HCT116 (cell line): ENCODE results near the gene MCEMP1. TPM values are rescaled to one million over a fixed set of nuclear protein-coding genes. Genes with fewer than 3 reads are reported as not detected.

Source experiments
- ATAC-seq: fragments of 200-7000 bp; cut with Tn5 transposase; 2 replicates; pipeline ENCODE4 v1.9.1; 2020; ENCODE audit warnings: mild to moderate bottlenecking, moderate library complexity
- BruUV-seq: library from RNA; stranded (reverse); fragments of 400-500 nt; replicated peaks from 2 replicates; lab custom pipeline; 2021; lab: Mats Ljungman, UMichigan
- CTCF ChIA-PET: fragments of 300-600 bp; sonication (Branson Sonifier 250); formaldehyde crosslinking; loops from one replicate; lab custom pipeline; 2021; ENCODE audit warnings: antibody characterized with exemption; lab: Charles Lee
- POLR2A ChIA-PET: fragments of 300-600, 350-600 bp; sonication (Branson Sonifier 250); formaldehyde crosslinking; loops from one replicate; lab custom pipeline; 2021; ENCODE audit warnings: antibody characterized with exemption; lab: Charles Lee
- RAD21 ChIA-PET, 2 experiments: fragments of 300-600 bp; sonication (Branson Sonifier 250); formaldehyde crosslinking; loops; one replicate each; lab custom pipeline; 2023; ENCODE audit warnings: low total read pairs in 2 of 2; ENCODE audit not compliant: uncharacterized antibody in 2 of 2, unreplicated experiment in 2 of 2, low non-redundant PET in 1 of 2; lab: Charles Lee
- DNase-seq: peaks from one replicate; pipeline ENCODE4 v3.0.0-alpha.2; 2010; ENCODE audit warnings: low read depth, low spot score
- H2AFZ ChIP-seq: fragments of 200-600 bp; shearing (Covaris generic), sonication (generic); 2 replicates; pipeline ENCODE4 v1.6.1; 2017; ENCODE audit warnings: low read depth, mixed run types, mixed read lengths, antibody characterized with exemption, low read length; ENCODE audit not compliant: poor library complexity, severe bottlenecking
- H3K27ac ChIP-seq: 2 replicates; pipeline ENCODE4 v1.5.1; 2012; ENCODE audit warnings: low read depth, low read length
- H3K27me3 ChIP-seq: fragments of 200-600 bp; sonication (generic); 2 replicates; pipeline ENCODE4 v1.6.1; 2016; ENCODE audit warnings: mixed run types, low read length, mixed read lengths; ENCODE audit not compliant: insufficient read depth
- H3K36me3 ChIP-seq, 2 experiments: fragments of 200-500 bp in 1 of 2; fragments of 200-600 bp in 1 of 2; sonication (Bioruptor generic) in 1 of 2; sonication (generic) in 1 of 2; 2 replicates each; pipeline versions ENCODE4 v1.5.1 to v1.6.1; 2014 to 2016; ENCODE audit warnings: low read length in 2 of 2, inconsistent platforms in 1 of 2, mixed read lengths in 1 of 2, mixed run types in 1 of 2; ENCODE audit not compliant: insufficient read depth in 2 of 2, control insufficient read depth in 1 of 2
- H3K4me1 ChIP-seq, 2 experiments: fragments of 200-600 bp in 1 of 2; sonication (generic) in 1 of 2; 2 replicates each; pipeline versions ENCODE4 v1.5.1 to v1.6.1; 2012 to 2017; ENCODE audit warnings: low read length in 2 of 2, inconsistent platforms in 1 of 2, mild to moderate bottlenecking in 1 of 2, mixed read lengths in 1 of 2, mixed run types in 1 of 2, moderate library complexity in 1 of 2; ENCODE audit not compliant: insufficient read depth in 2 of 2, control insufficient read depth in 1 of 2
- H3K4me2 ChIP-seq: fragments of 200-600 bp; sonication (generic); 2 replicates; pipeline ENCODE4 v1.6.1; 2017; ENCODE audit warnings: mixed run types, low read length, mixed read lengths
- H3K4me3 ChIP-seq, 2 experiments: fragments of 200-600 bp in 1 of 2; sonication (generic) in 1 of 2; replicated peaks in 1 of 2; 2 replicates each; pipeline ENCODE4 v1.5.1; 2011 to 2016; ENCODE audit warnings: low read length in 2 of 2, control low read depth in 1 of 2, low read depth in 1 of 2, mild to moderate bottlenecking in 1 of 2, mixed read lengths in 1 of 2, mixed run types in 1 of 2
- H3K79me2 ChIP-seq: fragments of 200-600 bp; sonication (generic); 2 replicates; pipeline ENCODE4 v1.6.1; 2017; ENCODE audit warnings: mild to moderate bottlenecking, mixed run types, low read length, moderate library complexity, mixed read lengths; ENCODE audit not compliant: insufficient read depth
- H3K9ac ChIP-seq: fragments of 200-600 bp; sonication (generic); 2 replicates; pipeline ENCODE4 v1.6.1; 2016; ENCODE audit warnings: low read length, mixed read lengths
- H3K9me2 ChIP-seq: fragments of 200-600 bp; sonication (generic), shearing (Covaris generic); 2 replicates; pipeline ENCODE4 v1.6.1; 2017; ENCODE audit warnings: mixed run types, mild to moderate bottlenecking, moderate library complexity; ENCODE audit not compliant: insufficient read depth
- H3K9me3 ChIP-seq, 2 experiments: fragments of 200-500 bp in 1 of 2; fragments of 200-600 bp in 1 of 2; sonication (Bioruptor generic) in 1 of 2; sonication (generic) in 1 of 2; 2 replicates each; pipeline ENCODE4 v1.6.1; 2014 to 2017; ENCODE audit warnings: low read length in 2 of 2, mixed read lengths in 2 of 2, inconsistent platforms in 1 of 2, low read depth in 1 of 2, mild to moderate bottlenecking in 1 of 2, mixed run types in 1 of 2, moderate library complexity in 1 of 2; ENCODE audit not compliant: control insufficient read depth in 1 of 2, insufficient read depth in 1 of 2
- H4K20me1 ChIP-seq: fragments of 200-600 bp; sonication (generic), shearing (Covaris generic); 2 replicates; pipeline ENCODE4 v1.6.1; 2017; ENCODE audit warnings: mixed run types, mild to moderate bottlenecking, moderate library complexity; ENCODE audit not compliant: insufficient read depth
- CBX3 ChIP-seq: IDR thresholded peaks from 2 replicates; pipeline ENCODE4 v1.6.1; 2012; ENCODE audit warnings: low read depth
- CEBPB ChIP-seq: IDR thresholded peaks from 2 replicates; pipeline ENCODE4 v1.6.1; 2012; ENCODE audit warnings: low read depth
- EGR1 ChIP-seq: IDR thresholded peaks from 2 replicates; pipeline ENCODE4 v1.6.1; 2012; ENCODE audit warnings: low read depth
- ELF1 ChIP-seq: IDR thresholded peaks from 2 replicates; pipeline ENCODE4 v1.6.1; 2012; ENCODE audit warnings: low read depth, borderline replicate concordance
- EZH2 ChIP-seq: fragments of 200-600 bp; sonication (generic); IDR thresholded peaks from 2 replicates; pipeline ENCODE4 v1.6.1; 2017; ENCODE audit warnings: antibody characterized with exemption, mixed run types
- EZH2phosphoT487 ChIP-seq: fragments of 200-600 bp; IDR thresholded peaks from 2 replicates; pipeline ENCODE4 v1.6.1; 2018; ENCODE audit warnings: antibody characterized with exemption, borderline replicate concordance
- FOSL1 ChIP-seq: IDR thresholded peaks from 2 replicates; pipeline ENCODE4 v1.6.1; 2012; ENCODE audit warnings: low read depth
- JUND ChIP-seq: IDR thresholded peaks from 2 replicates; pipeline ENCODE4 v1.6.1; 2012
- POLR2A ChIP-seq: IDR thresholded peaks from 2 replicates; pipeline ENCODE4 v1.7.0; 2011; ENCODE audit warnings: borderline replicate concordance; ENCODE audit not compliant: insufficient read depth, insufficient read length; ENCODE audit errors: extremely low read depth
- POLR2AphosphoS5 ChIP-seq: IDR thresholded peaks from 2 replicates; pipeline ENCODE4 v1.6.1; 2011; ENCODE audit warnings: mild to moderate bottlenecking, low read depth, low read length, moderate library complexity
- RAD21 ChIP-seq: IDR thresholded peaks from 2 replicates; pipeline ENCODE4 v1.6.1; 2012; ENCODE audit warnings: low read depth, mild to moderate bottlenecking
- SP1 ChIP-seq: IDR thresholded peaks from 2 replicates; pipeline ENCODE4 v1.6.1; 2012; ENCODE audit warnings: low read depth
- SRF ChIP-seq: IDR thresholded peaks from 2 replicates; pipeline ENCODE4 v1.6.1; 2012; ENCODE audit warnings: low read depth
- YY1 ChIP-seq: IDR thresholded peaks from 2 replicates; pipeline ENCODE4 v1.6.1; 2011; ENCODE audit warnings: low read length, low read depth, moderate library complexity, mild to moderate bottlenecking; ENCODE audit not compliant: insufficient replicate concordance; ENCODE audit errors: extremely low read depth
- ZFX ChIP-seq: fragments of 450-650 bp; IDR thresholded peaks from 2 replicates; pipeline ENCODE4 v1.6.1; 2017
- intact Hi-C: fragments of 100-400 bp; cut with micrococcal nuclease; formaldehyde crosslinking; loops from 2 replicates; pipeline ENCODE4 v1.10.0; 2022
- total RNA-seq: library from RNA; stranded (reverse); gene quantifications from one replicate; pipeline ENCODE4 v1.2.1, GENCODE V29; 2021; ENCODE audit not compliant: unreplicated experiment
- TF ChIP-seq, protein P1 (sequence below): IDR thresholded peaks from 2 replicates; pipeline ENCODE4 v1.6.1; 2012
- TF ChIP-seq, protein P2 (sequence below): IDR thresholded peaks from 2 replicates; pipeline ENCODE4 v1.6.1; 2012
- TF ChIP-seq, protein P3 (sequence below), 3 experiments: fragments of 200-600 bp in 1 of 3; sonication (generic) in 1 of 3; IDR thresholded peaks in 2 of 3; conservative IDR thresholded peaks in 1 of 3; 2 replicates each; pipeline ENCODE4 v1.5.1; 2012 to 2017; ENCODE audit warnings: low read depth in 2 of 3, low read length in 2 of 3, antibody characterized with exemption in 1 of 3, borderline replicate concordance in 1 of 3, control low read depth in 1 of 3, mild to moderate bottlenecking in 1 of 3, mixed read lengths in 1 of 3, mixed run types in 1 of 3, moderate library complexity in 1 of 3; ENCODE audit not compliant: insufficient read depth in 1 of 3
- TF ChIP-seq, protein P4 (sequence below): IDR thresholded peaks from 2 replicates; pipeline ENCODE4 v1.6.1; 2011; ENCODE audit warnings: mild to moderate bottlenecking, low read length, moderate library complexity; ENCODE audit not compliant: insufficient replicate concordance; ENCODE audit errors: extremely low read depth
- TF ChIP-seq, protein P5 (sequence below): IDR thresholded peaks from 2 replicates; pipeline ENCODE4 v1.6.1; 2012; ENCODE audit warnings: low read depth

The MCEMP1 gene
- total RNA-seq, 1 experiment from 2014 or later: not detected

DNA sequence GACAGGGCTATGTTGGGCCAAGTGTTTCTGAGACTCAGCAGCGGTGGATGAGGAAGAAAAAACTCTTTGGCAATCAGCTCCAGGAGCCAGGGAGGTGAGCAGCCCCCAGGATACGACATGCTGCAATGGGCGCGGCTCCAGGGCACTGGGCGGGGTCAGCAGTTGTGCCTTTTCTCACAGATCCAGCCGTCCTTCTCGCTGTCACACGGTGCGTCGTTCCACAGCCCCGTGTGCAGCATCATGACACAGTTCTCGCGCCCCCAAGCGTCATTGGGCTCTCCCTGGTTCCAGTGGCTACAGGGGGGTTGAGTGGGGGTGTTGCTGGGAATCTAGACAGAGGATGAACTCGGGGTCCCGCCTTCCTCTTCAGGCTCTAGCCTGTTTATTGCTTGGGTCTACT, 52.3 kb downstream of the MCEMP1 start:
- no TSS peak for BruUV-seq
- intact Hi-C loops: no loop called here
- no peaks in the 10 kb centered on the region for H3K36me3 ChIP-seq
- H3K27ac ChIP-seq: no peak overlapping the region
- no peaks in the 10 kb centered on the region for H3K79me2 ChIP-seq
- RAD21 ChIA-PET: no interaction called here
- no peak for TF ChIP-seq CEBPB
- TF ChIP-seq ZFX: no peak
- TF ChIP-seq YY1: no peak
- no peak for TF ChIP-seq SRF
- no peak for TF ChIP-seq EGR1
- TF ChIP-seq, protein P1, sequence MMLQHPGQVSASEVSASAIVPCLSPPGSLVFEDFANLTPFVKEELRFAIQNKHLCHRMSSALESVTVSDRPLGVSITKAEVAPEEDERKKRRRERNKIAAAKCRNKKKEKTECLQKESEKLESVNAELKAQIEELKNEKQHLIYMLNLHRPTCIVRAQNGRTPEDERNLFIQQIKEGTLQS: no peak
- no peak for TF ChIP-seq CBX3
- TF ChIP-seq RAD21: no peak
- no peak for TF ChIP-seq JUND
- TF ChIP-seq EZH2: no peak
- TF ChIP-seq, protein P2, sequence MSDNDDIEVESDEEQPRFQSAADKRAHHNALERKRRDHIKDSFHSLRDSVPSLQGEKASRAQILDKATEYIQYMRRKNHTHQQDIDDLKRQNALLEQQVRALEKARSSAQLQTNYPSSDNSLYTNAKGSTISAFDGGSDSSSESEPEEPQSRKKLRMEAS: no peak
- no peak for TF ChIP-seq POLR2A
- no peak for TF ChIP-seq POLR2AphosphoS5
- TF ChIP-seq, protein P3, sequence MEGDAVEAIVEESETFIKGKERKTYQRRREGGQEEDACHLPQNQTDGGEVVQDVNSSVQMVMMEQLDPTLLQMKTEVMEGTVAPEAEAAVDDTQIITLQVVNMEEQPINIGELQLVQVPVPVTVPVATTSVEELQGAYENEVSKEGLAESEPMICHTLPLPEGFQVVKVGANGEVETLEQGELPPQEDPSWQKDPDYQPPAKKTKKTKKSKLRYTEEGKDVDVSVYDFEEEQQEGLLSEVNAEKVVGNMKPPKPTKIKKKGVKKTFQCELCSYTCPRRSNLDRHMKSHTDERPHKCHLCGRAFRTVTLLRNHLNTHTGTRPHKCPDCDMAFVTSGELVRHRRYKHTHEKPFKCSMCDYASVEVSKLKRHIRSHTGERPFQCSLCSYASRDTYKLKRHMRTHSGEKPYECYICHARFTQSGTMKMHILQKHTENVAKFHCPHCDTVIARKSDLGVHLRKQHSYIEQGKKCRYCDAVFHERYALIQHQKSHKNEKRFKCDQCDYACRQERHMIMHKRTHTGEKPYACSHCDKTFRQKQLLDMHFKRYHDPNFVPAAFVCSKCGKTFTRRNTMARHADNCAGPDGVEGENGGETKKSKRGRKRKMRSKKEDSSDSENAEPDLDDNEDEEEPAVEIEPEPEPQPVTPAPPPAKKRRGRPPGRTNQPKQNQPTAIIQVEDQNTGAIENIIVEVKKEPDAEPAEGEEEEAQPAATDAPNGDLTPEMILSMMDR (IDR thresholded peaks at IDR 0.05 in 2 of 3, conservative IDR thresholded peaks at IDR 0.05 in 1 of 3; ENCODE audit: borderline replicate concordance in 1 of 3, insufficient read depth in 1 of 3, low read depth in 2 of 3, low read length in 2 of 3): no peak
- TF ChIP-seq EZH2phosphoT487: no peak
- no peak for TF ChIP-seq FOSL1
- TF ChIP-seq SP1: no peak
- TF ChIP-seq, protein P4, sequence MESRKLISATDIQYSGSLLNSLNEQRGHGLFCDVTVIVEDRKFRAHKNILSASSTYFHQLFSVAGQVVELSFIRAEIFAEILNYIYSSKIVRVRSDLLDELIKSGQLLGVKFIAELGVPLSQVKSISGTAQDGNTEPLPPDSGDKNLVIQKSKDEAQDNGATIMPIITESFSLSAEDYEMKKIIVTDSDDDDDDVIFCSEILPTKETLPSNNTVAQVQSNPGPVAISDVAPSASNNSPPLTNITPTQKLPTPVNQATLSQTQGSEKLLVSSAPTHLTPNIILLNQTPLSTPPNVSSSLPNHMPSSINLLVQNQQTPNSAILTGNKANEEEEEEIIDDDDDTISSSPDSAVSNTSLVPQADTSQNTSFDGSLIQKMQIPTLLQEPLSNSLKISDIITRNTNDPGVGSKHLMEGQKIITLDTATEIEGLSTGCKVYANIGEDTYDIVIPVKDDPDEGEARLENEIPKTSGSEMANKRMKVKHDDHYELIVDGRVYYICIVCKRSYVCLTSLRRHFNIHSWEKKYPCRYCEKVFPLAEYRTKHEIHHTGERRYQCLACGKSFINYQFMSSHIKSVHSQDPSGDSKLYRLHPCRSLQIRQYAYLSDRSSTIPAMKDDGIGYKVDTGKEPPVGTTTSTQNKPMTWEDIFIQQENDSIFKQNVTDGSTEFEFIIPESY: no peak
- TF ChIP-seq ELF1: no peak
- TF ChIP-seq, protein P5, sequence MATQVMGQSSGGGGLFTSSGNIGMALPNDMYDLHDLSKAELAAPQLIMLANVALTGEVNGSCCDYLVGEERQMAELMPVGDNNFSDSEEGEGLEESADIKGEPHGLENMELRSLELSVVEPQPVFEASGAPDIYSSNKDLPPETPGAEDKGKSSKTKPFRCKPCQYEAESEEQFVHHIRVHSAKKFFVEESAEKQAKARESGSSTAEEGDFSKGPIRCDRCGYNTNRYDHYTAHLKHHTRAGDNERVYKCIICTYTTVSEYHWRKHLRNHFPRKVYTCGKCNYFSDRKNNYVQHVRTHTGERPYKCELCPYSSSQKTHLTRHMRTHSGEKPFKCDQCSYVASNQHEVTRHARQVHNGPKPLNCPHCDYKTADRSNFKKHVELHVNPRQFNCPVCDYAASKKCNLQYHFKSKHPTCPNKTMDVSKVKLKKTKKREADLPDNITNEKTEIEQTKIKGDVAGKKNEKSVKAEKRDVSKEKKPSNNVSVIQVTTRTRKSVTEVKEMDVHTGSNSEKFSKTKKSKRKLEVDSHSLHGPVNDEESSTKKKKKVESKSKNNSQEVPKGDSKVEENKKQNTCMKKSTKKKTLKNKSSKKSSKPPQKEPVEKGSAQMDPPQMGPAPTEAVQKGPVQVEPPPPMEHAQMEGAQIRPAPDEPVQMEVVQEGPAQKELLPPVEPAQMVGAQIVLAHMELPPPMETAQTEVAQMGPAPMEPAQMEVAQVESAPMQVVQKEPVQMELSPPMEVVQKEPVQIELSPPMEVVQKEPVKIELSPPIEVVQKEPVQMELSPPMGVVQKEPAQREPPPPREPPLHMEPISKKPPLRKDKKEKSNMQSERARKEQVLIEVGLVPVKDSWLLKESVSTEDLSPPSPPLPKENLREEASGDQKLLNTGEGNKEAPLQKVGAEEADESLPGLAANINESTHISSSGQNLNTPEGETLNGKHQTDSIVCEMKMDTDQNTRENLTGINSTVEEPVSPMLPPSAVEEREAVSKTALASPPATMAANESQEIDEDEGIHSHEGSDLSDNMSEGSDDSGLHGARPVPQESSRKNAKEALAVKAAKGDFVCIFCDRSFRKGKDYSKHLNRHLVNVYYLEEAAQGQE: no peak
- TF ChIP-seq, all 23 proteins: peak for 0
- Histone ChIP-seq H2AFZ (no peak overlapping the region), H4K20me1 (no peaks in the 10 kb centered on the region), H3K4me1 (no peaks in the 10 kb centered on the region), H3K27me3 (no peaks in the 10 kb centered on the region), H3K9ac (no peak overlapping the region), H3K9me2 (no peaks in the 10 kb centered on the region), H3K9me3 (no peaks in the 10 kb centered on the region), H3K4me3 (no peak overlapping the region), H3K4me2 (no peak overlapping the region)
- ChIA-PET POLR2A (no interaction called here), CTCF (no interaction called here)
- ATAC-seq (no peak), DNase-seq (no peak)
